ENCODE results near the gene CTRB1. TPM values are rescaled to one million over a fixed set of nuclear protein-coding genes. Genes with fewer than 3 reads are reported as not detected.
A peak's percentile ranks its signal among the peaks of the same experiment; 100 is the strongest.

The CTRB1 gene
- polyA plus RNA-seq, 2 of the 4 experiments (the other 2 are of a cell fraction): not detected

DNA sequence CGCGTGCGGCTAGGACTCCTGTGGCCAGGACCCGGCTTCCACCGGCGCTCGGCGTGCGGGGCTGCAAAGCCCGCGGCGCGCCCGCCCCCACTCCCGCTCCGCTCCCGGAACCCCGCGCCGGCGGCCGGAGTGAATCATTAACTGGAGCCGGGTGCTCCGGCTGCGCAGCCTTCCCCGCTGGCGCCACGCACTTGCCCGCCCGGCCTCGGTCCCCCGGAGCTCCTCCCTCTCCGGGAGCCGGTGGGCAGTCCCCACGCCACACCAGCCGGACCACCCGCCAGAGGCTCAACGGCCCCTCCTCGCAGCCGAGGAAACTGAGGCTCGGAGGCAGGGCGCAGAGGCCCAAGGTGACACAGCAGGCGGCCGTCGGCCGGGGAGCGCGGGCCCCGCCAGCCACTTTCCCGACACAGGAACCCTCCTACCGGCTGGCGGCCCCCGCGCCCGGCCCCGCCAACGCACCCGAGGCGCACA, 32.1 kb downstream of the CTRB1 start:
- no CpG with 5 or more reads among the region's 59 CpGs for WGBS (ENCODE audit: missing lambda C conversion rate)
- ATAC-seq (peak; percentile 41 to 51), DNase-seq (ENCODE audit: low read depth in 1 of 2, low spot score in 1 of 2) (peak in 1 of 2 experiments; percentile 91), FAIRE-seq (no peak)
- peak overlapping the region; percentile 89 to 99 for H3K27ac ChIP-seq
- ChIA-PET POLR2A (interaction anchor here (0.6 to 3.4 kb wide), 7 partner anchors 11 to 183 kb away, joined by 3 to 15 read pairs (median 4); partner anchors contain the start of gene CFDP1), CTCF (interaction anchor here (0.6 to 11.7 kb wide), 10 partner anchors 11 to 173 kb away, joined by 3 to 139 read pairs (median 4); no protein-coding TSS in a partner anchor)
- 0 out of 5 replicates have a peak, but pooled peaks of 1 of the 2 experiments have one; percentile 4 for TF ChIP-seq RAD21 (conservative IDR thresholded peaks at IDR 0.05 in 1 of 2, IDR thresholded peaks at IDR 0.05 in 1 of 2)
- TF ChIP-seq SMC3 (IDR thresholded peaks at IDR 0.05): no peak
- TF ChIP-seq FOSL2 (IDR thresholded peaks at IDR 0.05): no peak
- TF ChIP-seq FOSL2 (CRISPR knock-in tag; IDR thresholded peaks at IDR 0.05): 0 out of 2 replicates have a peak, but pooled peaks have one; percentile 23
- TF ChIP-seq KDM1A (IDR thresholded peaks at IDR 0.05; ENCODE audit: low read depth): no peak
- TF ChIP-seq, protein P1, sequence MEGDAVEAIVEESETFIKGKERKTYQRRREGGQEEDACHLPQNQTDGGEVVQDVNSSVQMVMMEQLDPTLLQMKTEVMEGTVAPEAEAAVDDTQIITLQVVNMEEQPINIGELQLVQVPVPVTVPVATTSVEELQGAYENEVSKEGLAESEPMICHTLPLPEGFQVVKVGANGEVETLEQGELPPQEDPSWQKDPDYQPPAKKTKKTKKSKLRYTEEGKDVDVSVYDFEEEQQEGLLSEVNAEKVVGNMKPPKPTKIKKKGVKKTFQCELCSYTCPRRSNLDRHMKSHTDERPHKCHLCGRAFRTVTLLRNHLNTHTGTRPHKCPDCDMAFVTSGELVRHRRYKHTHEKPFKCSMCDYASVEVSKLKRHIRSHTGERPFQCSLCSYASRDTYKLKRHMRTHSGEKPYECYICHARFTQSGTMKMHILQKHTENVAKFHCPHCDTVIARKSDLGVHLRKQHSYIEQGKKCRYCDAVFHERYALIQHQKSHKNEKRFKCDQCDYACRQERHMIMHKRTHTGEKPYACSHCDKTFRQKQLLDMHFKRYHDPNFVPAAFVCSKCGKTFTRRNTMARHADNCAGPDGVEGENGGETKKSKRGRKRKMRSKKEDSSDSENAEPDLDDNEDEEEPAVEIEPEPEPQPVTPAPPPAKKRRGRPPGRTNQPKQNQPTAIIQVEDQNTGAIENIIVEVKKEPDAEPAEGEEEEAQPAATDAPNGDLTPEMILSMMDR (IDR thresholded peaks at IDR 0.05): no peak
- peak overlapping the region; percentile 97 for H3K4me2 ChIP-seq
- no peaks in the 10 kb centered on the region for H3K9me3 ChIP-seq
- peaks cover 83% of the 10 kb centered on the region for H3K4me1 ChIP-seq
- H3K4me3 ChIP-seq: peak overlapping the region; percentile 74

DNA sequence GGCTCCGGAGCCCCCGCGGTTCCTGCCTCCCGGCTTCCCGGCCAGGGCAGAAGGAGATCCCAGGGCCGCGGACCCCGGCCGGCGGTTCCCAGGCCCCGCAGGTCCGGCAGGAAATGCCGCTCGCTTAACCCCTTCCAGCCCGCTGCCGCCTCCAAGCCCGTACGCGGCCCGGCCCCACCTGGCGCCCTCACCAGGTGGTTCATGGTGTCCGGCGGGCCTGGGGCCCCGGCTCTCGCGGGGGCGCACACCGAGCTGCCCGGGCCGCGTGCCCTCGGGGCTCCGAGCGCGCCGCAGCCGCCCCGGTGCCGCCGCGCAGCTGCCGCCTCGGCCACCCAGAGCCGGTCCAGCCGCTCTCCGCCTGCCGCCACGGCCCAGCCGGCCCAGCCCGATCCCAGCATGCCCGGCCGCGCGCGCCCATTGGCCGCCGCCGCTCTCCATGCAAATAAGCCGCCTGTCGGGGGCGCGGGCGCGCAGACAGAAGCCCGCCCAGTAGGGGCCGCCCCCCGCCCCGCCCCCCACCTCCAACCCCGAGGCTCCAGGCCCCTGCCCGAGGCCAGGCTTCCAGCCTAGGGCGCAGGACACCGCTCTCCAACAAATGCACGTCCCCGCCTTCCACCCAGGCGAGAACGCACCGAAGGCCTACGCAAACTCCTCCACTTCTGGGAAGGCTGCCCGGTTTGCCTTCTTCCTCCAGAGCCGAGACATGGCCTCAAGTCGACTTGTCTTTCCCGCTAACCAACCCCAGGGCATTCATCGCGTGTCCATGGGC, 32.7 kb downstream of the CTRB1 start, which contains the start of gene BCAR1:
Gene BCAR1, minus strand, starts transcription at position 345 of the 769 bp plus-strand sequence. Its CDS starts 142 bp downstream, at position 203.
- DNase-seq (ENCODE audit: low read depth in 1 of 2, low spot score in 1 of 2): peak; percentile 85 to 87
- no peak for FAIRE-seq
- WGBS (ENCODE audit: missing lambda C conversion rate): 13% methylated on average over 32 of the region's 84 CpGs
- H3K27ac ChIP-seq: peak within 1 kb of the TSS; percentile 89 to 99
- peaks cover 83% of the 10 kb centered on the region for H3K4me1 ChIP-seq
- peak; percentile 69 to 77 for ATAC-seq
- POLR2A ChIA-PET: interaction anchor here (0.8 to 3.4 kb wide), 6 partner anchors 12 to 182 kb away, joined by 3 to 15 read pairs (median 4); partner anchors contain the start of gene CFDP1
- CTCF ChIA-PET: interaction anchor here (1.0 to 11.7 kb wide), 8 partner anchors 11 to 135 kb away, joined by 3 to 139 read pairs (median 4); no protein-coding TSS in a partner anchor
- H3K4me3 ChIP-seq: peak within 1 kb of the TSS; percentile 74
- peak within 1 kb of the TSS; percentile 97 for H3K4me2 ChIP-seq
- H3K9me3 ChIP-seq: no peaks in the 10 kb centered on the region
- TF ChIP-seq RCOR1 (IDR thresholded peaks at IDR 0.05; ENCODE audit: low read depth, low read length) (no peak), POLR2A (IDR thresholded peaks at IDR 0.05; ENCODE audit: low read length) (peak; percentile 65), FOSB (CRISPR knock-in tag; IDR thresholded peaks at IDR 0.05) (no peak), JUNB (IDR thresholded peaks at IDR 0.05) (no peak), SREBF2 (IDR thresholded peaks at IDR 0.05) (no peak), KDM5A (IDR thresholded peaks at IDR 0.05) (no peak), JUN (IDR thresholded peaks at IDR 0.05) (peak in 1 of 2 experiments; percentile 77; a peak in 2 of 5 replicates), BHLHE40 (IDR thresholded peaks at IDR 0.05; ENCODE audit: low read depth, low read length) (no peak), PHF8 (IDR thresholded peaks at IDR 0.05; ENCODE audit: borderline replicate concordance, low read depth) (peak; percentile 61; the same call in 1 of the 2 replicates), RAD21 (conservative IDR thresholded peaks at IDR 0.05 in 1 of 2, IDR thresholded peaks at IDR 0.05 in 1 of 2) (no peak), ZFP36 (IDR thresholded peaks at IDR 0.05; ENCODE audit: borderline replicate concordance, partially characterized antibody) (peak; percentile 11), SMC3 (IDR thresholded peaks at IDR 0.05) (0 out of 3 replicates have a peak, but pooled peaks have one; percentile 11), FOXS1 (CRISPR knock-in tag; IDR thresholded peaks at IDR 0.05) (no peak), MAFK (IDR thresholded peaks at IDR 0.05; ENCODE audit: partially characterized antibody) (no peak), HEYL (CRISPR knock-in tag; IDR thresholded peaks at IDR 0.05) (no peak), NR3C1 (IDR thresholded peaks at IDR 0.05) (no peak), NFE2L2 (conservative IDR thresholded peaks at IDR 0.05; ENCODE audit: low read length) (no peak)
- TF ChIP-seq, protein P2, sequence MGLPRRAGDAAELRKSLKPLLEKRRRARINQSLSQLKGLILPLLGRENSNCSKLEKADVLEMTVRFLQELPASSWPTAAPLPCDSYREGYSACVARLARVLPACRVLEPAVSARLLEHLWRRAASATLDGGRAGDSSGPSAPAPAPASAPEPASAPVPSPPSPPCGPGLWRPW (IDR thresholded peaks at IDR 0.05): no peak
- TF ChIP-seq, protein P3, sequence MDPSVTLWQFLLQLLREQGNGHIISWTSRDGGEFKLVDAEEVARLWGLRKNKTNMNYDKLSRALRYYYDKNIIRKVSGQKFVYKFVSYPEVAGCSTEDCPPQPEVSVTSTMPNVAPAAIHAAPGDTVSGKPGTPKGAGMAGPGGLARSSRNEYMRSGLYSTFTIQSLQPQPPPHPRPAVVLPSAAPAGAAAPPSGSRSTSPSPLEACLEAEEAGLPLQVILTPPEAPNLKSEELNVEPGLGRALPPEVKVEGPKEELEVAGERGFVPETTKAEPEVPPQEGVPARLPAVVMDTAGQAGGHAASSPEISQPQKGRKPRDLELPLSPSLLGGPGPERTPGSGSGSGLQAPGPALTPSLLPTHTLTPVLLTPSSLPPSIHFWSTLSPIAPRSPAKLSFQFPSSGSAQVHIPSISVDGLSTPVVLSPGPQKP (IDR thresholded peaks at IDR 0.05; ENCODE audit: low read depth, low read length): no peak
- TF ChIP-seq, protein P4, sequence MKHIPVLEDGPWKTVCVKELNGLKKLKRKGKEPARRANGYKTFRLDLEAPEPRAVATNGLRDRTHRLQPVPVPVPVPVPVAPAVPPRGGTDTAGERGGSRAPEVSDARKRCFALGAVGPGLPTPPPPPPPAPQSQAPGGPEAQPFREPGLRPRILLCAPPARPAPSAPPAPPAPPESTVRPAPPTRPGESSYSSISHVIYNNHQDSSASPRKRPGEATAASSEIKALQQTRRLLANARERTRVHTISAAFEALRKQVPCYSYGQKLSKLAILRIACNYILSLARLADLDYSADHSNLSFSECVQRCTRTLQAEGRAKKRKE (CRISPR knock-in tag; IDR thresholded peaks at IDR 0.05; ENCODE audit: low read depth): no peak
- TF ChIP-seq, protein P5, sequence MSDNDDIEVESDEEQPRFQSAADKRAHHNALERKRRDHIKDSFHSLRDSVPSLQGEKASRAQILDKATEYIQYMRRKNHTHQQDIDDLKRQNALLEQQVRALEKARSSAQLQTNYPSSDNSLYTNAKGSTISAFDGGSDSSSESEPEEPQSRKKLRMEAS (IDR thresholded peaks at IDR 0.05): peak; percentile 18
- TF ChIP-seq, protein P6, sequence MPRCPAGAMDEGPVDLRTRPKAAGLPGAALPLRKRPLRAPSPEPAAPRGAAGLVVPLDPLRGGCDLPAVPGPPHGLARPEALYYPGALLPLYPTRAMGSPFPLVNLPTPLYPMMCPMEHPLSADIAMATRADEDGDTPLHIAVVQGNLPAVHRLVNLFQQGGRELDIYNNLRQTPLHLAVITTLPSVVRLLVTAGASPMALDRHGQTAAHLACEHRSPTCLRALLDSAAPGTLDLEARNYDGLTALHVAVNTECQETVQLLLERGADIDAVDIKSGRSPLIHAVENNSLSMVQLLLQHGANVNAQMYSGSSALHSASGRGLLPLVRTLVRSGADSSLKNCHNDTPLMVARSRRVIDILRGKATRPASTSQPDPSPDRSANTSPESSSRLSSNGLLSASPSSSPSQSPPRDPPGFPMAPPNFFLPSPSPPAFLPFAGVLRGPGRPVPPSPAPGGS (IDR thresholded peaks at IDR 0.05): peak; percentile 50; the same call in 1 of the 3 replicates
- TF ChIP-seq, protein P1 (IDR thresholded peaks at IDR 0.05): no peak; the same call in 2 of the 3 replicates

Data from A549 (cell line).